ENCODE measurements around the gene ZNF335.

GRCh38 chr20:46012921-46013320 is 40.9 kb upstream of the ZNF335 start:
- TF ChIP-seq POLR2A (IDR thresholded peaks at IDR 0.05): no peak
- TF ChIP-seq CTCF (IDR thresholded peaks at IDR 0.05): no peak
